ENCODE data around the gene ZG16B.
A peak's percentile ranks its signal among the peaks of the same experiment; 100 is the strongest.

Gene ZG16B, protein sequence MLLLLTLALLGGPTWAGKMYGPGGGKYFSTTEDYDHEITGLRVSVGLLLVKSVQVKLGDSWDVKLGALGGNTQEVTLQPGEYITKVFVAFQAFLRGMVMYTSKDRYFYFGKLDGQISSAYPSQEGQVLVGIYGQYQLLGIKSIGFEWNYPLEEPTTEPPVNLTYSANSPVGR

DNA sequence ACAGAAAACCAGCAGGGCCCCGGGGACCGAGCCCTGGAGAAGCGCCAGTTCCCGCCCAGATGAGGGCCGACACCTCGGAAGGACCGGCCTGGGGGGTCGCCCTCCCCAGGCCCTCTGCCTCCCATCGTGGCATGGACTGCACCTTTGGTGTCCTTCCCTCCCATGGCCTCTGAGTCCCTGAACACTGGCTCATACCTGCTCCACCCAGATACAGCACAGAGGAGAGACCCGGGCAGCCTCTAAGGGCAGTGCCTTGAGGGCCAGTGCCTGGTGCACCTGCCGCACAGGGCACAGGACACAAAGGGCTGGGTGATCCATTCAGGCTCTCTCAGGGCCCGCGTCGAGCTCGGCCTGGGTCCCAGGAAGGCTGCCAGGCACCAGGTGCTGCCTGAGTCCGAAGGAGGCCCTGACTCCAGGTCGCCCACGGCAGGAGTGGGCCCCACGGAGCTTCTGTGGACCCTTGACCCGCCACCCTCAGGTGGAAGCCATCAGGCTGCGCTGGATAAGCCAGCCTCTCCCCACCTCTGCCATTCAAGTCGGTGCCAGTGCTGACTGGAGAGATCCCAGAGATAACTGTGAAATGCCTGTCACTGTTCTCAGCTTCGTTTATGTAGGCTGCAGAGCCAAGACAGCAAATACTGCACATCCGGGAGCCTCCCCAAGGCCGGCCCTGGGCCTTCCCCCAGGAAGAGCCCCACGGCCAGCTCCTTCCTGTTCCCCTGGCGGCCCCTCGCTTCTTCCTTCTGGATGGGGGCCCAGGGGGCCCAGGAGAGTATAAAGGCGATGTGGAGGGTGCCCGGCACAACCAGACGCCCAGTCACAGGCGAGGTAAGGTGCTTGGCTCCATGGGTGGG, at the start of gene ZG16B:
Gene ZG16B, plus strand, starts transcription at position 803 of the 854 bp plus-strand sequence. CDS start 139 bp downstream, outside the sequence.
- Histone ChIP-seq H3K36me3 (ENCODE audit: control insufficient read depth in 2 of 2, insufficient read depth in 2 of 2, low read length in 2 of 2) (no peaks in the 10 kb centered on the region), H3K27ac (ENCODE audit: low read depth in 2 of 2, low read length in 2 of 2) (peak within 1 kb of the TSS; percentile 61 to 91), H3K4me3 (ENCODE audit: low read length in 2 of 2) (peak within 1 kb of the TSS; percentile 25 to 50), H3K9me3 (ENCODE audit: control insufficient read depth in 2 of 2, low read length in 2 of 2) (no peaks in the 10 kb centered on the region), H3K9ac (ENCODE audit: low read depth in 1 of 2, low read length in 2 of 2) (peak within 1 kb of the TSS; percentile 41 to 65), H3K4me1 (ENCODE audit: control insufficient read depth in 2 of 2, insufficient read depth in 2 of 2, low read length in 2 of 2) (peaks cover 8 to 16% of the 10 kb centered on the region in 2 donors), H3K27me3 (ENCODE audit: control insufficient read depth in 2 of 2, insufficient read depth in 2 of 2, low read length in 2 of 2) (no peaks in the 10 kb centered on the region)

DNA sequence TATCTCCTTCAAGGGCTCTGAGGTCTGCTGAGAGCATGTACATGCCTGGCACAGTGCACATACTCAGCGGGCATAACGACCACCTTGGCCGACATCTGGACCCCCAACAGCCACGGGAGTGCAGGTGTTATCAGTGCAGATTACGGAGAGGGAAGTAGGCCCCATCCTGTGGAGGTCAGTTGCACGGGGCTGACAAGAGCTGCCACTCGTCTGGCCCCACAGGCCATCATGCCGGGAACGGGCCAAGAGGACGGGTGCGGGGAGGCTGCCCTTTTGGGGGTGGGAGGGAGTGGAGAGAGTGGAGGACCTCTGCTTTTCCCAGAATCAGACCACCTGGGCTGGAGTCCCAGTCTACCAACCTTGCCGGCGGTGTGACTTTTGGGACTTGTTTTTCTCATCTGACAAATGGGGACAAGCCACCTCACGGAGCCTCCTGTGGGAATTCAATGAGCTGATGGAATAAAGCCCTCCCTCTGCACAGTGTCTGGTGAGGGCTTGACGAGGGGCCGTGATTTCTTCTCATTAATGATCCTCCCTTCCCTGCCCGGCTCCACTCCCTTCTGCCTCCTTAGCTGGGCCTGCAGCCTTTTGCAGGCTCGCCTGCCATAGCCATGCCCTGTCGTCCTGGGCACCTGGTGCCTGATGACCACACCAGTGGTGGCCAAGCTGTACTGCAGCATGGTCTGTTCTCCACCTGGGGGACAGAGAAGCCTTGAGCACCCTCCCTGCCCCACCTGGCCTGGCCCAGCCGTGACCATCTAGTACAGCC, 47.3 kb upstream of the ZG16B start:
- no peak overlapping the region for H3K4me3 ChIP-seq (ENCODE audit: low read length in 2 of 2)
- H3K9me3 ChIP-seq (ENCODE audit: control insufficient read depth in 2 of 2, low read length in 2 of 2): no peaks in the 10 kb centered on the region
- H3K9ac ChIP-seq (ENCODE audit: low read depth in 1 of 2, low read length in 2 of 2): no peak overlapping the region
- H3K4me1 ChIP-seq (ENCODE audit: control insufficient read depth in 2 of 2, insufficient read depth in 2 of 2, low read length in 2 of 2): peaks cover 17 to 20% of the 10 kb centered on the region in 2 donors
- H3K36me3 ChIP-seq (ENCODE audit: control insufficient read depth in 2 of 2, insufficient read depth in 2 of 2, low read length in 2 of 2): no peaks in the 10 kb centered on the region
- H3K27me3 ChIP-seq (ENCODE audit: control insufficient read depth in 2 of 2, insufficient read depth in 2 of 2, low read length in 2 of 2): peaks cover 17% of the 10 kb centered on the region in 2 donors
- H3K27ac ChIP-seq (ENCODE audit: low read depth in 2 of 2, low read length in 2 of 2): no peak overlapping the region

DNA sequence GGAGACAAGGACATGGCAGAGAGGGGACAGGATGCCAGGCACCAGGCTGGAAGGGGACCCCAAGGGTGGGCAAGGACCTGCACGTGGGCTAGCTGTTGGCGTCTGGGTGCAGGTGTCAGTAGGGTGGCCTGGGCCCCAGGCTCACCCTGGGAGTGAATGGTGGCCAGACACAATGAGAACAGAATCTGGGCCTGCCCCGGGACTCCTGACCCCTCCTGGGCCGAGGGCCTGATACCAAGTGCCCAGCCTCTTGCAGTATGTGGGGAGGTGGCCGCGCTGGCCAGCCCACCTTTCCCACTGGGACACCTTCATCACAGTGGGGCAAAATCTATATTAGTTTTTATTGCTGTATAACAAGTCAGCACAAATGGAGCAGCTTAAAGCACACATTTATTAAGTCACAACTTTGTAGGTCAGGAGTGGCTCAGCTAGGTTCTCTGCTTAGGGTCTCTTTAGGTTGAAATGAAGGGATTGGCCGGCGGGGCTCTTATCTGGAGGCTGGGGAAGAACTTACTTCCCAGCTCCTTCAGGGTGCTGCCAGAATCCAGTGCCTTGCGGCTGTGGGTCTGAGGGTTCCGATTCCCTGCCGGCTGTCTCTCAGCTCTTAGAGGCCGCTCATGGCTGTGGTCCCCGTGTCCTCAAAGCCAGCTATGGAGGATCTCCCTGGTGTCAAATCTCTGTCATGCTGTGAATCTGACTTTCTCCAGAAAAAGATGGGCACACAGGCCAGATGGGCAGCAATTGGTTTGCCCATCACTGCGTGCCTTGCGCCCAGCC, 46.3 kb upstream of the ZG16B start:
- Histone ChIP-seq H3K9ac (ENCODE audit: low read depth in 1 of 2, low read length in 2 of 2) (no peak overlapping the region), H3K4me3 (ENCODE audit: low read length in 2 of 2) (no peak overlapping the region), H3K27me3 (ENCODE audit: control insufficient read depth in 2 of 2, insufficient read depth in 2 of 2, low read length in 2 of 2) (peaks cover 17% of the 10 kb centered on the region in 2 donors), H3K4me1 (ENCODE audit: control insufficient read depth in 2 of 2, insufficient read depth in 2 of 2, low read length in 2 of 2) (peaks cover 8 to 12% of the 10 kb centered on the region in 2 donors), H3K27ac (ENCODE audit: low read depth in 2 of 2, low read length in 2 of 2) (no peak overlapping the region), H3K36me3 (ENCODE audit: control insufficient read depth in 2 of 2, insufficient read depth in 2 of 2, low read length in 2 of 2) (no peaks in the 10 kb centered on the region), H3K9me3 (ENCODE audit: control insufficient read depth in 2 of 2, low read length in 2 of 2) (no peaks in the 10 kb centered on the region)

DNA sequence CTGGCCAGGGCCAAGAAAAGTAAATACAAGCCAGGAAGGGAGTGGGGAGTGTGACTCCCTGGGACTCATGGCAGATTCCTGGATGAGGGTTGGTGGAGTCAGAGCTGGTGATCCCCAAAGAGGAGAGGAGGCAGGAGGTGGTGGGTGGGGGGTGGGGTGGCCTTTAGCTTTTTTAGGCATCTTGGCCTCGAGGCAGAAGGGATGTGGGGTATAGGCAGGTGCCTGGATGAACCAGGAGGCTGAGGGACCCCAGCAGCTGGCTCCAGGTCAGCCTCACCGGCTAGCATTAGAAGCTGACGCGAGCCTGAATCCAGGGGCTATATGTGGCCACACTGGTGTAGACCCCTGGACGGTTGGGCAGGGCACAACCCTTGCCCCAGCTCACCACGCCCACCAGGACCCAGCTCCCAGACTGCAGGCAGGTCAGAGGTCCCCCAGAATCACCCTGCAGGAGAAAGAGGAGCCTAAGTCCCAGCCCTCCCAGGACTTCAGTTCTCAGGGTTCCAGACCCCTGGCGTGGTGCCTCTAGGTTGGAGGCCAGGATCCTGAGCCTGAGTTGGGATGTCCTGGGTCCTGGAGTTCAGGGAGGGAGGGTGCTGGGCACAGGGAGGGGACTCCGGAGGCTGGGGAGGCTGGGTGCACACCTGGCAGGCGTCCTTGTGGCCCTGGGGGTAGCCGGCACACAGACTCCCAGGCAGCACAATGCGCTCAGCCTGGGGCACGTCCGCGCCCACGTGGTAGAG, 45.6 kb upstream of the ZG16B start:
- Histone ChIP-seq H3K36me3 (ENCODE audit: control insufficient read depth in 2 of 2, insufficient read depth in 2 of 2, low read length in 2 of 2) (no peaks in the 10 kb centered on the region), H3K27ac (ENCODE audit: low read depth in 2 of 2, low read length in 2 of 2) (no peak overlapping the region), H3K4me3 (ENCODE audit: low read length in 2 of 2) (peak overlapping the region; percentile 32 to 45), H3K27me3 (ENCODE audit: control insufficient read depth in 2 of 2, insufficient read depth in 2 of 2, low read length in 2 of 2) (peaks cover 17% of the 10 kb centered on the region in 2 donors), H3K9me3 (ENCODE audit: control insufficient read depth in 2 of 2, low read length in 2 of 2) (no peaks in the 10 kb centered on the region), H3K9ac (ENCODE audit: low read depth in 1 of 2, low read length in 2 of 2) (no peak overlapping the region), H3K4me1 (ENCODE audit: control insufficient read depth in 2 of 2, insufficient read depth in 2 of 2, low read length in 2 of 2) (peaks cover 5 to 11% of the 10 kb centered on the region in 2 donors)

DNA sequence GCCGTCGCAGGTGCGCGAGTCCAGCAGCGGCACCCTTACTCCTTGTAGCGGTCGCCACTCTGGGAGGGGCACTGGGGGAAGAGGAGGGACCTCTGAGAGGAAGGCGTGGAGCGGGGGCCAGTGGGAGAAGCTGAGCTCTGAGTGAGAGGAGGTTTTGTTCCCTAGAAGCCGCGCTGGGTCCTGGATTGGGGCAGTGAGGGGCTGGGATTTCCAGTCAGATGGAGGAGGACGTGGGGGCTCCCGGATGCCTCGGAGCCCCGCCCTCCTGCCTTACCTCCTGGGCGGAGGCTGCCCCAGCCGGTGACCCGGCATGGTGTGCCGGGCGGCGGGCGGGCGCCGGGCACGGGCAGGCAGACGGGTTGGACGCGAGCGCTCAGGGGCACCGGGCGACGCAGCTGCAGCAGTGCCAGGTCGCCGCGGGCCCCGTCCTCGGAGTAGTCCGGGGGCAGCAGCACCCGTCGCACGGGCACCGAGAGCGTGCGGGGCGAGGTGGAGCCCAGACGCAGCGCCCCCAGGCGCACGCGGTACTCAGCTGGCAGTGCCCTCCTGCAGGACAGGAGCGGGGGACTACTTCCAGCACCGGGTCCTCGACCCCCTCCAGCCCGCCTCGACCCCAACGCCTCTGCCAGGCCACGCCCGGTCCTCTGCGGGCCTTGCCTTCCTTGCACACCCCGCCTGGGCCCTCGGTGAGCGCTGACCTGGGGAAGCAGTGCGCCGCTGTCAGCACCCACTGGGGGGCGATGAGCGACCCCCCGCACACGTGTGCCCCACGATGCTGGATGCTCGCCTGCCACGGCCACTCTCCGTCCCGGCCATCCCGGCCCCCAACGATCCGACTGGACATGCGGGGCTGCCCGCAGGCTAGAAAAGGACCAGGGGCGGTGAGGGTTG, 44.8 kb upstream of the ZG16B start:
- H3K36me3 ChIP-seq (ENCODE audit: control insufficient read depth in 2 of 2, insufficient read depth in 2 of 2, low read length in 2 of 2): no peaks in the 10 kb centered on the region
- H3K4me1 ChIP-seq (ENCODE audit: control insufficient read depth in 2 of 2, insufficient read depth in 2 of 2, low read length in 2 of 2): peaks cover 5 to 11% of the 10 kb centered on the region in 2 donors
- no peaks in the 10 kb centered on the region for H3K9me3 ChIP-seq (ENCODE audit: control insufficient read depth in 2 of 2, low read length in 2 of 2)
- H3K9ac ChIP-seq (ENCODE audit: low read depth in 1 of 2, low read length in 2 of 2): peak overlapping the region in 1 of 2 donors; percentile 59
- no peak overlapping the region for H3K27ac ChIP-seq (ENCODE audit: low read depth in 2 of 2, low read length in 2 of 2)
- H3K4me3 ChIP-seq (ENCODE audit: low read length in 2 of 2): peak overlapping the region; percentile 36 to 45
- H3K27me3 ChIP-seq (ENCODE audit: control insufficient read depth in 2 of 2, insufficient read depth in 2 of 2, low read length in 2 of 2): peaks cover 17 to 20% of the 10 kb centered on the region in 2 donors

DNA sequence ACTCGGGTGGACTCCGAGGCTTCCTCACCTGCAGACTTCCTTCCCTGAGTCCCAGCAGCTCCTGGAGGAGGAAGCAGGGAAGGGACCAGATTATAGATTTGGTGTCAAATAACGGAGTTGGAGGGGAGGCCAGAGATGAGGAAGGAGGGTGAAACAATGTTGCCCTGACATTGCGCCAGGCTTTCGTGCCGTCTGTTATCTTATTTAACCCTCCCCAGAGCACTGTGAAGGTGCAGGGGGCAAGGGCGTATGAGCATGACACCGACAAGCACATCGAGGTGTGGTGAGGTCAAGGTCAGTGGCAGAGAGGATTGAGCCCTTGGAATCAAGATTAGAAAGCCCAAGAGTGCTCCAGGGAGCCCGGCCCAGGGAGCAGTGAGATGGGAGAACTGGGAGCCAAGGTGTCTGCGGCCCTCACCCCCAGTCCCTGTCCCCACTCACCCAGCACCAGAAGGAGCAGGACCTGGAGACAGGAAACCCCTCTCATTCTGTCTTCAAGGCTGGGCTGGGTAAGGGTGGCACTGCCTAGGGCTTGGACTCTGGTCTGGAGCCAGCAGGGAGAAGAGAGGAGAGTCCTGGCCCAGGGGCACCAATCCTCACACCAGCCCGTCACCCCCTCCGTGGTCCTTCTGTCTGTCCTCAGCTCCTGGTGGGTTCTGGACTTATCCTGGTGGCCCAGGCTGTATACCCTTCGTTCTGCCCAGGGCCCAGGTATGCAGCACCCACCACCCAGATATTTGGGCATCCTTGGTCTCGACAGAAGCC, 43.9 kb upstream of the ZG16B start:
- no peaks in the 10 kb centered on the region for H3K36me3 ChIP-seq (ENCODE audit: control insufficient read depth in 2 of 2, insufficient read depth in 2 of 2, low read length in 2 of 2)
- no peak overlapping the region for H3K4me3 ChIP-seq (ENCODE audit: low read length in 2 of 2)
- no peaks in the 10 kb centered on the region for H3K9me3 ChIP-seq (ENCODE audit: control insufficient read depth in 2 of 2, low read length in 2 of 2)
- H3K9ac ChIP-seq (ENCODE audit: low read depth in 1 of 2, low read length in 2 of 2): no peak overlapping the region
- H3K27me3 ChIP-seq (ENCODE audit: control insufficient read depth in 2 of 2, insufficient read depth in 2 of 2, low read length in 2 of 2): peaks cover 17 to 20% of the 10 kb centered on the region in 2 donors
- peaks cover 5 to 11% of the 10 kb centered on the region in 2 donors for H3K4me1 ChIP-seq (ENCODE audit: control insufficient read depth in 2 of 2, insufficient read depth in 2 of 2, low read length in 2 of 2)
- no peak overlapping the region for H3K27ac ChIP-seq (ENCODE audit: low read depth in 2 of 2, low read length in 2 of 2)

DNA sequence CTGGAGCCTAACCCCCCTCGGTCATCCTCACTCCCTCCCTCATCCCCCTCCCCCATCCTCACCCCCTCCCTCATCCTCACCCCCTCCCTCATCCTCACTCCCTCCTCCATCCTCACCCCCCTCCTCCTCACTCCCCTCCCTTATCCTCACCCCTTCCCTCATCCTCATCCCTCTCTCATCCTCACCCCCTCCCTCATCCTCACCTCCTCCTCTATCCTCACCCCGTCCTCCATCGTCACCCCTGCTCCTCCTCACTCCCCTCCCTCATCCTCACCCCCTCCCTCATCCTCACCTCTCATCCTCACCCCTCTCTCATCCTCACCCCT, 43.3 kb upstream of the ZG16B start:
- Histone ChIP-seq H3K27ac (ENCODE audit: low read depth in 2 of 2, low read length in 2 of 2) (no peak overlapping the region), H3K9me3 (ENCODE audit: control insufficient read depth in 2 of 2, low read length in 2 of 2) (no peaks in the 10 kb centered on the region), H3K9ac (ENCODE audit: low read depth in 1 of 2, low read length in 2 of 2) (no peak overlapping the region), H3K36me3 (ENCODE audit: control insufficient read depth in 2 of 2, insufficient read depth in 2 of 2, low read length in 2 of 2) (no peaks in the 10 kb centered on the region), H3K4me3 (ENCODE audit: low read length in 2 of 2) (no peak overlapping the region), H3K27me3 (ENCODE audit: control insufficient read depth in 2 of 2, insufficient read depth in 2 of 2, low read length in 2 of 2) (peaks cover 17 to 20% of the 10 kb centered on the region in 2 donors), H3K4me1 (ENCODE audit: control insufficient read depth in 2 of 2, insufficient read depth in 2 of 2, low read length in 2 of 2) (peaks cover 5 to 11% of the 10 kb centered on the region in 2 donors)

DNA sequence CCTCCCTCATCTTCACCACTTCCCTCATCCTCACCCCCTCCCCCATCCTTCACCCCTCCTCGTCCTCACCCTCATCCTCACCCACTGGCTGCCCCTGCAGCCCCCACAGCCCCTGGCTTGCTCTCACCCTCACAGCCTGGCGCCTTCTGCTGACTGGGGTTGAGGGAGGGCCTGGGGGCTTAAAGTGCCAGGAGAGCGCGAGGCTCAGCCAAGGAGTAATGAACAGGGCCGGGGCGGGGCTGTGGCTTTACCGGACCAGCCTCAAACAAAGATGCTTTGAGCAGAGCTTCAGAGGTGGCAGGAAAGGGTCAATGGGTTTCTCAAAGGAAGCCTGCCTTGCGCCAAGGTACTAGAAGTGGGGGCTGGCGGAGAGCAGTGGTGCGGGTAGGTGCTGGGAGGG, 42.7 kb upstream of the ZG16B start, which contains the start of gene PRSS33:
Gene PRSS33, minus strand, starts transcription at position 155 of the 400 bp plus-strand sequence. CDS start 1,013 bp downstream, outside the sequence.
- Histone ChIP-seq H3K4me1 (ENCODE audit: control insufficient read depth in 2 of 2, insufficient read depth in 2 of 2, low read length in 2 of 2) (peaks cover 5 to 11% of the 10 kb centered on the region in 2 donors), H3K27ac (ENCODE audit: low read depth in 2 of 2, low read length in 2 of 2) (no peak within 1 kb of the TSS), H3K4me3 (ENCODE audit: low read length in 2 of 2) (no peak within 1 kb of the TSS), H3K9ac (ENCODE audit: low read depth in 1 of 2, low read length in 2 of 2) (no peak within 1 kb of the TSS), H3K9me3 (ENCODE audit: control insufficient read depth in 2 of 2, low read length in 2 of 2) (no peaks in the 10 kb centered on the region), H3K27me3 (ENCODE audit: control insufficient read depth in 2 of 2, insufficient read depth in 2 of 2, low read length in 2 of 2) (peaks cover 17 to 20% of the 10 kb centered on the region in 2 donors), H3K36me3 (ENCODE audit: control insufficient read depth in 2 of 2, insufficient read depth in 2 of 2, low read length in 2 of 2) (no peaks in the 10 kb centered on the region)
